Breast epithelium (tissue), 4 donors: ENCODE results near the gene RCVRN. TPM values are rescaled to one million over a fixed set of nuclear protein-coding genes. Genes with fewer than 3 reads are reported as not detected.

Experiments
- DNase-seq, 2 donors: peaks; one replicate each; pipeline ENCODE4 v3.0.0-alpha.2; 2019; ENCODE audit warnings: low spot score in 2 of 2
- H3K27ac ChIP-seq, 2 donors: fragments of 200-600 bp; sonication (generic) in 1 of 2; one replicate each; pipeline ENCODE4 v1.5.1; 2016 to 2019; ENCODE audit warnings: mild to moderate bottlenecking in 1 of 2
- H3K27me3 ChIP-seq, 2 donors: fragments of 200-600 bp; sonication (generic) in 1 of 2; one replicate each; pipeline versions ENCODE4 v1.5.1 to v1.6.0; 2017 to 2019; ENCODE audit warnings: control low read depth in 1 of 2, mild to moderate bottlenecking in 1 of 2
- H3K36me3 ChIP-seq: fragments of 200-600 bp; one replicate; pipeline ENCODE4 v1.5.1; 2019
- H3K4me1 ChIP-seq, 2 donors: fragments of 200-600 bp; sonication (generic); one replicate each; pipeline ENCODE4 v1.5.1; 2016 to 2019; ENCODE audit warnings: control low read depth in 1 of 2
- H3K4me3 ChIP-seq, 3 donors: fragments of 200-600 bp; sonication (generic); 1 replicate in 2 of 3; 2 replicates in 1 of 3; pipeline ENCODE4 v1.5.1; 2016 to 2019; ENCODE audit warnings: mild to moderate bottlenecking in 3 of 3, moderate library complexity in 2 of 3
- H3K9me3 ChIP-seq, 2 donors: fragments of 200-600 bp; sonication (generic) in 1 of 2; one replicate each; pipeline ENCODE4 v1.5.1; 2016 to 2019; ENCODE audit warnings: control low read depth in 1 of 2
- CTCF ChIP-seq, 3 donors: fragments of 450-650 bp; IDR thresholded peaks; one replicate each; pipeline ENCODE4 v1.5.1; 2016 to 2017; ENCODE audit warnings: antibody characterized with exemption in 3 of 3, mild to moderate bottlenecking in 3 of 3, moderate library complexity in 3 of 3
- POLR2A ChIP-seq: fragments of 450-650 bp; IDR thresholded peaks from one replicate; pipeline ENCODE4 v1.6.1; 2016; ENCODE audit warnings: antibody characterized with exemption, mild to moderate bottlenecking, moderate library complexity
- POLR2AphosphoS5 ChIP-seq, 3 donors: sonication (generic); formaldehyde crosslinking; IDR thresholded peaks; one replicate each; pipeline ENCODE4 v1.6.1; 2017; ENCODE audit warnings: antibody characterized with exemption in 3 of 3
- intact Hi-C: fragments of 100-400 bp; cut with DNase I; formaldehyde crosslinking; loops from one replicate; pipeline ENCODE4 v1.15.1; 2023; ENCODE audit warnings: low total_unique reads
- total RNA-seq, 3 donors: library from RNA; depleted of rRNA; stranded (reverse); fragments of >200 nt; gene quantifications; one replicate each; pipeline ENCODE4 v1.1.0, GENCODE V29; 2016

RCVRN gene
- total RNA-seq, 3 donors from 2014 or later = 0.15 to 0.66 (median 0.32) TPM

- Histone ChIP-seq H3K27ac (no peak overlapping the region), H3K4me3 (no peak overlapping the region), H3K36me3 (no peaks in the 10 kb centered on the region), H3K9me3 (no peaks in the 10 kb centered on the region), H3K4me1 (no peaks in the 10 kb centered on the region), H3K27me3 (no peaks in the 10 kb centered on the region)
- intact Hi-C loops = no loop called here
- no peak for TF ChIP-seq CTCF (IDR thresholded peaks at IDR 0.05)
- TF ChIP-seq POLR2A = no peak
- no peak for TF ChIP-seq POLR2AphosphoS5 (IDR thresholded peaks at IDR 0.05)
- DNase-seq = no peak
These were observed 54.9 kb downstream of the RCVRN start for GRCh38 chr17:9850151-9850550.

Other genes starting within 250 kb of the RCVRN start
- gene DHRS7C, start 113.7 kb downstream of the RCVRN start, total RNA-seq = not detected
- gene GSG1L2, start 83.2 kb downstream of the RCVRN start, total RNA-seq = not detected
- gene GLP2R, start 79.3 kb downstream of the RCVRN start, total RNA-seq = 1 to 10 TPM; 2.0 to 4.2 (median 3.7) TPM